ENCODE data around the gene ABCC2. TPM values are rescaled to one million over a fixed set of nuclear protein-coding genes. Genes with fewer than 3 reads are reported as not detected.
"Not testable (repeated sequence)": the region's sequence is repeated elsewhere in the genome, so short reads cannot be mapped to it uniquely, and the experiment has no call there.

The ABCC2 gene
- total RNA-seq, 1 donor from 2014 or later: 0.39 TPM

DNA sequence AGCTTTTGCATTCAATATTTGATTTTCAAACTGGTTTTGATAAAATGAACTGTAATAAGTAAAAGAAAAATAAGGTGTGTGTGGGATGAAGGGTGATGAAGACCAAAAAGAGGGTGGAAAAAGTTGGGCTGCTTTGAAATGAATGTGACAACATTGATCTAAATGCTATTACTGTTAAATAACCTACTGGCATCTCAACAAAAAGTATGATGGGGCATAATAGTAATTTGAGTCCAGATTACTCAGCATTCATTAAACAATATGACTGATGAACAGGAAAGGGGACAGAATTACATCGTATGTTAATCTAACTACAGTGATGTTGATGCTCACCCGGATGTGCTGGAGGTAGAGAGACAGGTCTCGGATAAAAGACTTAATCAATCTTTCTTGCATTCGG is 112.2 kb downstream of the ABCC2 start:
- no peak for DNase-seq (ENCODE audit: low read depth in 2 of 2)

DNA sequence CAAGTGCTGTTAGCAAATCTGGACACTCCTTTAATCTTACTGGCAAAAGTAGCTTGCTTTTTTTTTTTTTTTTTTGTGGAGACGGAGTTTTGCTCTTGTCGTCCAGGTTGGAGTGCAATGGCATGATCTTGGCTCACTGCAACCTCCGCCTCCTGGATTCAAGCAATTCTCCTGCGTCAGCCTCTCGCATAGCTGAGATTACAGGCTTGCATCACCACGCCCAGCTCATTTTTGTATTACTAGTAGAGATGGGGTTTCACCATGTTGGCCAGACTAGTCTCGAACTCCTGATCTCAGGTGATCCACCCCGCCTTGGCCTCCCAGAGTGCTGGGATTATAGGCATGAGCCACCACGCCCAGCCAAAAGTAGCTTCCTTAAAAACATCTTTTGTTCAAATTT is 112.6 kb downstream of the ABCC2 start:
- DNase-seq (ENCODE audit: low read depth in 2 of 2): not testable (repeated sequence)

DNA sequence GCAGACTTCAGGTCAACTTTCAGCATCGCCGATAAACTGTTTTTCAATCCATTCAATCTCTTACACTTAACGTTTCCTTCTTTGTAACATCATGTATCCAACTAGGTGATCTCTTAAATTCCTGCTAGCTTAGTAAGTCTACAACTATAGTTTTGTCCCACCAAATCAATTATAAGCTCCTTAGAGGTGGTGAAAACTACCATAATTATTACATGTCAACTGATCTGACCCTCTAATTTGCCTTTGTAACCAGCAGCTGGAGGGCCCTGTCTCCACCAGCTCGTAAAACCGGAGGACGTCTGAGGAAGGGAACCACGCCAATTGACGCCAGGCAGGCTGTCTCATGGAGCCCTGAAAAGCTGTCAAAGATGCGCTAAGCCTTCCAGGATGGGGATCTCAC is 113.4 kb downstream of the ABCC2 start:
- DNase-seq (ENCODE audit: low read depth in 2 of 2): no peak

Other genes starting within 250 kb of the ABCC2 start
- not detected in 2 replicates for gene NKX2-3, start 249.7 kb upstream of the ABCC2 start, total RNA-seq
- 8.6 and 13.8 TPM in 2 replicates for gene SLC25A28, start 162.2 kb upstream of the ABCC2 start, total RNA-seq
- 18.4 and 20.7 TPM in 2 replicates for gene ENTPD7, start 123.1 kb upstream of the ABCC2 start, total RNA-seq
- gene COX15, start 50.5 kb upstream of the ABCC2 start, total RNA-seq: 26.3 and 36.1 TPM in 2 replicates
- gene CUTC, start 50.4 kb upstream of the ABCC2 start, total RNA-seq: 16.9 and 19.8 TPM in 2 replicates
- gene DNMBP, start 227.3 kb downstream of the ABCC2 start, total RNA-seq: 21.3 and 38.4 TPM in 2 replicates